DOHH2 (cell line): ENCODE data around the gene NFIA.

Source experiments
- H3F3A ChIP-seq: fragments of 200-600 bp; sonication (generic), shearing (Covaris generic); 2 replicates; pipeline ENCODE4 v1.6.0; 2016; ENCODE audit warnings: antibody characterized with exemption, mild to moderate bottlenecking; ENCODE audit not compliant: control insufficient read depth, insufficient read depth
- H3K27ac ChIP-seq: fragments of 200-600 bp; sonication (generic); 2 replicates; pipeline ENCODE4 v1.5.1; 2014; ENCODE audit warnings: low read depth, mild to moderate bottlenecking, low read length, moderate library complexity
- H3K27me3 ChIP-seq: fragments of 200-600 bp; sonication (generic); 2 replicates; pipeline ENCODE4 v1.6.1; 2014; ENCODE audit warnings: mild to moderate bottlenecking, low read length, mixed read lengths; ENCODE audit not compliant: control insufficient read depth
- H3K36me3 ChIP-seq: fragments of 200-600 bp; sonication (generic); 2 replicates; pipeline ENCODE4 v1.6.1; 2014; ENCODE audit warnings: mild to moderate bottlenecking, low read length, moderate library complexity, mixed read lengths; ENCODE audit not compliant: control insufficient read depth
- H3K4me1 ChIP-seq: fragments of 200-600 bp; sonication (generic); 2 replicates; pipeline ENCODE4 v1.6.1; 2014; ENCODE audit warnings: mild to moderate bottlenecking, low read length, mixed read lengths; ENCODE audit not compliant: control insufficient read depth
- H3K4me2 ChIP-seq: fragments of 200-600 bp; sonication (generic); 2 replicates; pipeline ENCODE4 v1.6.0; 2014; ENCODE audit warnings: mild to moderate bottlenecking, low read length, moderate library complexity
- H3K4me3 ChIP-seq: fragments of 200-600 bp; sonication (generic); 2 replicates; pipeline ENCODE4 v1.5.1; 2014; ENCODE audit warnings: mild to moderate bottlenecking, low read length, mixed read lengths
- H3K79me2 ChIP-seq: fragments of 200-600 bp; sonication (generic); 2 replicates; pipeline ENCODE4 v1.6.1; 2014; ENCODE audit warnings: mild to moderate bottlenecking, low read length, mixed read lengths; ENCODE audit not compliant: control insufficient read depth
- H3K9me2 ChIP-seq: fragments of 200-600 bp; sonication (generic); replicated peaks from 2 replicates; pipeline ENCODE4 v1.6.1; 2014; ENCODE audit warnings: mild to moderate bottlenecking, low read length, mixed read lengths; ENCODE audit not compliant: control insufficient read depth
- H3K9me3 ChIP-seq: fragments of 200-600 bp; sonication (generic); 2 replicates; pipeline ENCODE4 v1.6.1; 2014; ENCODE audit warnings: antibody characterized with exemption, low read length, mixed read lengths; ENCODE audit not compliant: control insufficient read depth, insufficient read depth
- H4K20me1 ChIP-seq: fragments of 200-600 bp; sonication (generic); 2 replicates; pipeline ENCODE4 v1.6.0; 2014; ENCODE audit warnings: low read depth, mild to moderate bottlenecking, antibody characterized with exemption, low read length, moderate library complexity; ENCODE audit not compliant: control insufficient read depth, insufficient read depth
- EZH2phosphoT487 ChIP-seq: fragments of 200-600 bp; sonication (generic); IDR thresholded peaks from 2 replicates; pipeline ENCODE4 v1.6.1; 2017; ENCODE audit warnings: borderline replicate concordance, mild to moderate bottlenecking, antibody characterized with exemption, low read length, moderate library complexity, mixed read lengths
- TF ChIP-seq, protein P1 (sequence below): fragments of 200-600 bp; sonication (generic); IDR thresholded peaks from one replicate; pipeline ENCODE4 v1.5.1; 2014; ENCODE audit warnings: antibody characterized with exemption, mild to moderate bottlenecking, low read depth, low read length; ENCODE audit not compliant: poor library complexity, severe bottlenecking

Gene NFIA

GRCh38 chr1:61043010-61043820 lies 39.1 kb upstream of the NFIA start:
- peaks cover 10% of the 10 kb centered on the region for H3K27me3 ChIP-seq
- TF ChIP-seq, protein P1, sequence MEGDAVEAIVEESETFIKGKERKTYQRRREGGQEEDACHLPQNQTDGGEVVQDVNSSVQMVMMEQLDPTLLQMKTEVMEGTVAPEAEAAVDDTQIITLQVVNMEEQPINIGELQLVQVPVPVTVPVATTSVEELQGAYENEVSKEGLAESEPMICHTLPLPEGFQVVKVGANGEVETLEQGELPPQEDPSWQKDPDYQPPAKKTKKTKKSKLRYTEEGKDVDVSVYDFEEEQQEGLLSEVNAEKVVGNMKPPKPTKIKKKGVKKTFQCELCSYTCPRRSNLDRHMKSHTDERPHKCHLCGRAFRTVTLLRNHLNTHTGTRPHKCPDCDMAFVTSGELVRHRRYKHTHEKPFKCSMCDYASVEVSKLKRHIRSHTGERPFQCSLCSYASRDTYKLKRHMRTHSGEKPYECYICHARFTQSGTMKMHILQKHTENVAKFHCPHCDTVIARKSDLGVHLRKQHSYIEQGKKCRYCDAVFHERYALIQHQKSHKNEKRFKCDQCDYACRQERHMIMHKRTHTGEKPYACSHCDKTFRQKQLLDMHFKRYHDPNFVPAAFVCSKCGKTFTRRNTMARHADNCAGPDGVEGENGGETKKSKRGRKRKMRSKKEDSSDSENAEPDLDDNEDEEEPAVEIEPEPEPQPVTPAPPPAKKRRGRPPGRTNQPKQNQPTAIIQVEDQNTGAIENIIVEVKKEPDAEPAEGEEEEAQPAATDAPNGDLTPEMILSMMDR, result peak; percentile 91
- TF ChIP-seq EZH2phosphoT487, result no peak
- no peaks in the 10 kb centered on the region for H3K79me2 ChIP-seq
- no peaks in the 10 kb centered on the region for H4K20me1 ChIP-seq
- no peak overlapping the region for H3K27ac ChIP-seq
- H3K4me3 ChIP-seq, result no peak overlapping the region
- no peaks in the 10 kb centered on the region for H3K9me2 ChIP-seq
- no peaks in the 10 kb centered on the region for H3K36me3 ChIP-seq
- no peaks in the 10 kb centered on the region for H3F3A ChIP-seq
- H3K4me1 ChIP-seq, result peaks cover 3% of the 10 kb centered on the region; the same call in 1 of the 2 replicates
- peak overlapping the region; percentile 30; the same call in 1 of the 2 replicates for H3K4me2 ChIP-seq
- H3K9me3 ChIP-seq, result no peaks in the 10 kb centered on the region

DNA sequence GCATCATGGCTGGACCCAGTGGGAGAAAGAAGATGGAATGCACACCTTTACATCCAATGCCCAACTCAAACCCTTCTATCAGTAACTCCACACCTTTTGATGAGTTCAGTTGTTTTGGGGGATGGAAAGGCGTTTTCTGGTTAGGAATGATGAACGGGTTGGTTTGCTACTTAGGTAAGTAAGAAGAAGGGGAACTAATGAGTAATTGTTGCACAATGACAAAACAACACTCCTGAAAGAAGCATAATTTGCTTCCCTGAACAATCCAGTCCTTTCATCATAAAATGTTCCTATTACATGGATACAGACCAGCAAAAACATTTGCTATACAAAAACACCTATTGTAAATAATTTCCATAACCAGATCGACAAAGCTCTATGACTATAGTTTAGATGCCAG lies 35.9 kb upstream of the NFIA start:
- no peaks in the 10 kb centered on the region for H4K20me1 ChIP-seq
- no peak overlapping the region for H3K4me2 ChIP-seq
- H3K79me2 ChIP-seq, result no peaks in the 10 kb centered on the region
- no peaks in the 10 kb centered on the region for H3K9me2 ChIP-seq
- no peak overlapping the region for H3K27ac ChIP-seq
- H3K36me3 ChIP-seq, result no peaks in the 10 kb centered on the region
- H3K4me3 ChIP-seq, result no peak overlapping the region
- peaks cover 8% of the 10 kb centered on the region for H3K4me1 ChIP-seq
- H3F3A ChIP-seq, result peaks cover 2% of the 10 kb centered on the region; the same call in 1 of the 2 replicates
- TF ChIP-seq EZH2phosphoT487, result no peak
- TF ChIP-seq, protein P1, result no peak
- no peaks in the 10 kb centered on the region for H3K9me3 ChIP-seq
- H3K27me3 ChIP-seq, result peaks cover 23% of the 10 kb centered on the region

DNA sequence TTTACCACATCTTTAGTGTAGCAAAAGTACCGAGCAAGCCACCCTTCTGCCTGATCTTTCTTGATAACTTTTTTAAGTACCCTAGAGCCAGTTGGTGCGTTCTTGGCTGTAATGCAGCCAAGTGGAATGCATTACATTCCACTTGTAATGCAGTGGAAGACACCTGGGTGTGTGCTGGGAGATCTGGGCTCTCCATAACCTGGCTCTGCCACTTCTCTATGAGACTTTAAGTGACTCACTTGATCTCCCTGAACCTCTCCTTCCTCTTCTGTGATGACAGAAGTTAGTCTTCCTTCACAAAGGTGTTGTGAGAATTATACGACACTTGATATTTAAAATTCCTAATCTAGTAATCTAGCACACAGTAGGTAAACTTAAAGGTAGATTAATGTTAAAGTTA lies 35.3 kb upstream of the NFIA start:
- no peaks in the 10 kb centered on the region for H4K20me1 ChIP-seq
- no peak overlapping the region for H3K4me3 ChIP-seq
- H3F3A ChIP-seq, result peaks cover 2% of the 10 kb centered on the region; the same call in 1 of the 2 replicates
- H3K27ac ChIP-seq, result no peak overlapping the region
- H3K27me3 ChIP-seq, result peaks cover 29% of the 10 kb centered on the region
- no peak overlapping the region for H3K4me2 ChIP-seq
- peaks cover 8% of the 10 kb centered on the region for H3K4me1 ChIP-seq
- TF ChIP-seq, protein P1, result no peak
- TF ChIP-seq EZH2phosphoT487, result no peak
- no peaks in the 10 kb centered on the region for H3K36me3 ChIP-seq
- H3K9me2 ChIP-seq, result no peaks in the 10 kb centered on the region
- H3K9me3 ChIP-seq, result no peaks in the 10 kb centered on the region
- no peaks in the 10 kb centered on the region for H3K79me2 ChIP-seq
